Ovary (tissue), 9 donors: ENCODE measurements around the gene LYRM7. TPM values are rescaled to one million over a fixed set of nuclear protein-coding genes. Genes with fewer than 3 reads are reported as not detected.

ENCODE experiments used
- DNase-seq, 5 donors: peaks; one replicate each; pipeline ENCODE4 v3.0.0-alpha.2; 2019 to 2020
- H3K27ac ChIP-seq, 2 donors: fragments of 200-600 bp; one replicate each; pipeline versions ENCODE4 v1.5.1 to v1.8.0; 2019 to 2022
- H3K27me3 ChIP-seq: fragments of 200-600 bp; one replicate; pipeline ENCODE4 v1.8.0; 2022
- H3K36me3 ChIP-seq: fragments of 200-600 bp; sonication (generic); one replicate; pipeline ENCODE4 v1.5.1; 2019
- H3K4me1 ChIP-seq: one replicate; pipeline ENCODE4 v1.8.1; 2013; ENCODE audit warnings: mild to moderate bottlenecking, moderate library complexity; ENCODE audit not compliant: insufficient read depth
- H3K4me3 ChIP-seq: fragments of 200-600 bp; sonication (generic); one replicate; pipeline ENCODE4 v1.5.1; 2017
- H3K9me3 ChIP-seq, 2 donors: fragments of 200-600 bp in 1 of 2; sonication (generic) in 1 of 2; one replicate each; pipeline versions ENCODE4 v1.5.1 to v1.8.1; 2013 to 2019; ENCODE audit warnings: mild to moderate bottlenecking in 1 of 2, moderate library complexity in 1 of 2
- CTCF ChIP-seq, 3 donors: fragments of 450-650 bp in 2 of 3; fragments of 200-600 bp in 1 of 3; IDR thresholded peaks; one replicate each; pipeline versions ENCODE4 v1.5.1 to v1.8.0; 2016 to 2022; ENCODE audit warnings: antibody characterized with exemption in 3 of 3, mild to moderate bottlenecking in 1 of 3
- EP300 ChIP-seq: sonication (generic); formaldehyde crosslinking; IDR thresholded peaks from one replicate; pipeline ENCODE4 v1.6.1; 2017; ENCODE audit warnings: antibody characterized with exemption
- POLR2A ChIP-seq: fragments of 450-650 bp; IDR thresholded peaks from one replicate; pipeline ENCODE4 v1.6.1; 2017; ENCODE audit warnings: antibody characterized with exemption, mild to moderate bottlenecking, moderate library complexity
- WGBS, 3 donors: extraction: QIAGEN DNeasy Blood & Tissue Kit in 1 of 3; methylation state at CpG; one replicate each; pipeline versions ENCODE4 v1.1.5 to v1.1.7; 2013 to 2017; 5-methylcytosine and 5-hydroxymethylcytosine counted together
- intact Hi-C, 4 donors: fragments of 100-400 bp; cut with DNase I; formaldehyde crosslinking; loops; one replicate each; pipeline versions ENCODE4 v1.11.0 to v1.15.1; 2022 to 2023
- polyA plus RNA-seq, 2 donors: library from polyadenylated mRNA; stranded (reverse); fragments of 200-250 nt in 1 of 2; fragments of 350-450 nt in 1 of 2; fragmentation: Illumina TruSeq in 1 of 2; extraction: RNeasy Lipid Tissue Mini Kit (QIAGEN cat#74804) in 1 of 2; gene quantifications; one replicate each; pipeline ENCODE4 v1.2.3, GENCODE V29; 2013 to 2014
- total RNA-seq, 7 donors: library from RNA; depleted of rRNA in 2 of 7; stranded (reverse); fragments of >200 nt in 2 of 7; fragmentation: NEBNext Ultra II Directional in 3 of 7; extraction: Animal tissue kit (Norgen Biotek cat#: 25700) in 3 of 7; gene quantifications; one replicate each; pipeline versions ENCODE4 v1.1.0 to v1.2.4, GENCODE V29; 2016 to 2023
- donor health status: DM: no; HTN: no; CAD: no; lungs with moderate emphysema.
- donor health status: DM: no; HTN: no; CAD: no.
- donor health status: Bipolar disorder and iron deficiency.
- donor health status: DM: yes; HTN: yes; CAD: no.
- donor health status: DM: no; HTN: no; CAD: no.
- donor health status: DM: yes; HTN: yes; CAD: no.

LYRM7 gene
- total and polyA plus RNA-seq, 9 donors: 3.9 to 17.9 (median 9.0) TPM

DNA sequence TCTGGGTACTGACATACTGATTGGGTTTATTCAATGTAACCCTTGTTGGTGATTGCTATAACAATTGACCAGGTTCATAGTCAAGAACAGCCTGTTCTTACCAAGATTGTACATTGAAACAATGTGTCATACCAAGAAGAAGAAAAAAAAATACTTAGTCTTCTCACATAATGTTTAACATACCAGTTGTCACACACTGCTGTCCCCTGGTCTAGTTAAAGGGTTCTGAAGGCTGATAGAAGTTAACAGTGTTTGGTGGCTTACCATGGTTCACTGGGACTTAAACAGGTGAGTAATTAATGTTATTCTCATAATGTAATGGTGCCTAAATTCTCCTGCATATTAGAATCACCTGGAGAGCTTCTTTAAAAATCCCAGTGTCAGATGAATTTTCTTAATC, 74.6 kb downstream of the LYRM7 start:
- H3K9me3 ChIP-seq: no peaks in the 10 kb centered on the region
- intact Hi-C loops: no loop called here
- H3K36me3 ChIP-seq: no peaks in the 10 kb centered on the region
- DNase-seq: no peak
- no peaks in the 10 kb centered on the region for H3K27me3 ChIP-seq
- H3K4me1 ChIP-seq: no peaks in the 10 kb centered on the region
- H3K27ac ChIP-seq: no peak overlapping the region
- H3K4me3 ChIP-seq: no peak overlapping the region
- no peak for TF ChIP-seq EP300
- TF ChIP-seq CTCF (IDR thresholded peaks at IDR 0.05): no peak
- TF ChIP-seq POLR2A: no peak

DNA sequence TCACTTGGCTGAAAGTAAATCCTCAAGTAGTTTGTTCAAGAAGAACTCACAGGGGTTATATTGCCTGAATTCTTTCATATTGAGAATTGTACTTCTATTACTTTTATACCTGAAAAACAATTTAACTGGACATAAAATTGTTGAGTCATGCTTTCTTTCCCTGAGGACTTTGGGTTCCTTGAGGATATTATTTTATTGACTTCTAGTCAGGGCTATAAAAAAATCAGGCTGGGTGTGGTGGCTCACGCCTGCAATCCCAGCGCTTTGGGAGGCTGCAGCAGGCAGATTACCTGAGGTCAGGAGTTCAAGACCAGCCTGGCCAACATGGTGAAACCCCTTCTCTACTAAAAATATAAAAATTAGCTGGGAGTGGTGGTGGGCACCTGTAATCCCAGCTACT, 75.2 kb downstream of the LYRM7 start:
- no peaks in the 10 kb centered on the region for H3K9me3 ChIP-seq
- no peaks in the 10 kb centered on the region for H3K27me3 ChIP-seq
- TF ChIP-seq CTCF (IDR thresholded peaks at IDR 0.05) (no peak), EP300 (no peak), POLR2A (no peak)
- H3K36me3 ChIP-seq: no peaks in the 10 kb centered on the region
- no peak overlapping the region for H3K27ac ChIP-seq
- H3K4me3 ChIP-seq: no peak overlapping the region
- intact Hi-C loops: no loop called here
- H3K4me1 ChIP-seq: no peaks in the 10 kb centered on the region
- no peak for DNase-seq
- WGBS, 3 donors: 93 to 95% (median 94%) methylated on average over 2 of the region's 2 CpGs

GRCh38 chr5:131246504-131246903, 75.8 kb downstream of the LYRM7 start:
- 91 to 96% (median 92%) methylated on average over 4 of the region's 4 CpGs for WGBS, 3 donors
- Histone ChIP-seq H3K9me3 (no peaks in the 10 kb centered on the region), H3K27me3 (no peaks in the 10 kb centered on the region), H3K4me3 (no peak overlapping the region), H3K4me1 (no peaks in the 10 kb centered on the region), H3K27ac (no peak overlapping the region), H3K36me3 (no peaks in the 10 kb centered on the region)
- no peak for DNase-seq
- TF ChIP-seq EP300 (no peak), CTCF (IDR thresholded peaks at IDR 0.05) (no peak), POLR2A (no peak)
- intact Hi-C loops: no loop called here

GRCh38 chr5:131250751-131251475, 80.2 kb downstream of the LYRM7 start:
- H3K27me3 ChIP-seq: no peaks in the 10 kb centered on the region
- no peaks in the 10 kb centered on the region for H3K4me1 ChIP-seq
- TF ChIP-seq CTCF (IDR thresholded peaks at IDR 0.05) (no peak), POLR2A (no peak), EP300 (no peak)
- intact Hi-C loops: no loop called here
- no peak for DNase-seq
- no peak overlapping the region for H3K27ac ChIP-seq
- WGBS, 3 donors: 85 to 88% (median 86%) methylated on average over 3 of the region's 3 CpGs
- no peaks in the 10 kb centered on the region for H3K9me3 ChIP-seq
- no peaks in the 10 kb centered on the region for H3K36me3 ChIP-seq
- no peak overlapping the region for H3K4me3 ChIP-seq
